TTC549 (cell line): Measurements from ENCODE around the gene YWHAQ.

Experiments
- FAIRE-seq: peaks from 2 replicates; lab custom pipeline; 2012; peaks lifted over from hg19 to GRCh38; lab: Jason Lieb, UNC

Gene YWHAQ

GRCh38 chr2:9630736-9631552 lies at the start of gene YWHAQ:
Gene YWHAQ (minus strand): TSS chr2:9630997. CDS start chr2:9630452, 545 bp downstream.
- FAIRE-seq, result peak; percentile 94

GRCh38 chr2:9680082-9680481 lies 49.3 kb upstream of the YWHAQ start:
- no peak for FAIRE-seq

- FAIRE-seq, result no peak
Observed at GRCh38 chr2:9679218-9679617, 48.4 kb upstream of the YWHAQ start.

- no peak for FAIRE-seq
Observed at GRCh38 chr2:9678544-9678943, 47.7 kb upstream of the YWHAQ start.

GRCh38 chr2:9675415-9676351 lies 44.9 kb upstream of the YWHAQ start:
- FAIRE-seq, result no peak

GRCh38 chr2:9674891-9675414 lies 44.2 kb upstream of the YWHAQ start:
- FAIRE-seq, result no peak

- FAIRE-seq, result no peak
Observed at GRCh38 chr2:9673914-9674481, 43.2 kb upstream of the YWHAQ start.

- no peak for FAIRE-seq
Observed at GRCh38 chr2:9668687-9669345, 38.0 kb upstream of the YWHAQ start.

- no peak for FAIRE-seq
Observed at GRCh38 chr2:9667826-9668225, 37.0 kb upstream of the YWHAQ start.

- FAIRE-seq, result no peak
Observed at GRCh38 chr2:9666306-9666705, 35.5 kb upstream of the YWHAQ start.

- no peak for FAIRE-seq
Observed at GRCh38 chr2:9665898-9666297, 35.1 kb upstream of the YWHAQ start.

GRCh38 chr2:9664365-9664764 lies 33.6 kb upstream of the YWHAQ start:
- no peak for FAIRE-seq

GRCh38 chr2:9663008-9663879 lies 32.4 kb upstream of the YWHAQ start:
- no peak for FAIRE-seq

- FAIRE-seq, result no peak
Observed at GRCh38 chr2:9661261-9661660, 30.5 kb upstream of the YWHAQ start.

- FAIRE-seq, result no peak
Observed at GRCh38 chr2:9660781-9661180, 30.0 kb upstream of the YWHAQ start.

- FAIRE-seq, result no peak
Observed at GRCh38 chr2:9660154-9660553, 29.4 kb upstream of the YWHAQ start.

- no peak for FAIRE-seq
Observed at GRCh38 chr2:9658972-9659371, 28.2 kb upstream of the YWHAQ start.

GRCh38 chr2:9657731-9658130 lies 26.9 kb upstream of the YWHAQ start:
- FAIRE-seq, result no peak

- FAIRE-seq, result no peak
Observed at GRCh38 chr2:9657083-9657482, 26.3 kb upstream of the YWHAQ start.

GRCh38 chr2:9656270-9656766 lies 25.5 kb upstream of the YWHAQ start:
- no peak for FAIRE-seq
